Adrenal gland (tissue), 12 donors: ENCODE results near the gene ASTN1. TPM values are rescaled to one million over a fixed set of nuclear protein-coding genes. Genes with fewer than 3 reads are reported as not detected.

ENCODE experiments used
- DNase-seq, 7 donors: peaks; one replicate each; pipeline ENCODE4 v3.0.0-alpha.2; 2019 to 2020
- H3K27ac ChIP-seq, 5 donors: fragments of 200-600 bp; sonication (generic) in 4 of 5; 1 replicate in 3 of 5; 2 replicates in 2 of 5; pipeline versions ENCODE4 v1.5.1 to v1.8.0; 2016 to 2020; ENCODE audit warnings: mild to moderate bottlenecking in 1 of 5
- H3K27me3 ChIP-seq: fragments of 200-600 bp; 2 replicates; pipeline ENCODE4 v1.8.0; 2021
- H3K36me3 ChIP-seq, 2 donors: fragments of 200-600 bp; replicated peaks in 1 of 2; 1 replicate in 1 of 2; 2 replicates in 1 of 2; pipeline versions ENCODE4 v1.5.1 to v1.8.0; 2018 to 2022
- H3K4me1 ChIP-seq, 2 donors: fragments of 200-600 bp; replicated peaks in 1 of 2; 1 replicate in 1 of 2; 2 replicates in 1 of 2; pipeline versions ENCODE4 v1.5.1 to v1.8.0; 2018 to 2021
- H3K4me3 ChIP-seq, 4 donors: fragments of 200-600 bp; sonication (generic) in 3 of 4; one replicate each; pipeline ENCODE4 v1.5.1; 2016 to 2018
- H3K9me3 ChIP-seq, 3 donors: fragments of 200-600 bp; sonication (generic) in 1 of 3; replicated peaks in 1 of 3; 1 replicate in 2 of 3; 2 replicates in 1 of 3; pipeline versions ENCODE4 v1.5.1 to v1.8.0; 2016 to 2021
- POLR2A ChIP-seq, 2 donors: fragments of 450-650 bp; IDR thresholded peaks; one replicate each; pipeline ENCODE4 v1.6.1; 2017; ENCODE audit warnings: antibody characterized with exemption in 2 of 2, mild to moderate bottlenecking in 2 of 2, moderate library complexity in 1 of 2
- WGBS, 4 donors: extraction: QIAGEN DNeasy Blood & Tissue Kit in 2 of 4; methylation state at CpG; one replicate each; pipeline versions ENCODE4 v1.1.5 to v1.1.7; 2013 to 2017; 5-methylcytosine and 5-hydroxymethylcytosine counted together
- intact Hi-C, 2 donors: fragments of 100-400 bp; cut with DNase I; formaldehyde crosslinking; loops; one replicate each; pipeline versions ENCODE4 v1.14.1 to v1.15.0; 2022 to 2023
- polyA plus RNA-seq, 3 donors: library from polyadenylated mRNA; stranded (reverse); fragments of 200-250 nt in 2 of 3; fragments of 350-450 nt in 1 of 3; fragmentation: Illumina TruSeq in 1 of 3; extraction: RNeasy Lipid Tissue Mini Kit (QIAGEN cat#74804) in 1 of 3; gene quantifications; one replicate each; pipeline ENCODE4 v1.2.3, GENCODE V29; 2013 to 2014
- total RNA-seq, 9 donors: library from RNA; depleted of rRNA in 4 of 9; stranded (reverse); fragments of >200 nt in 4 of 9; fragments of 120-200 nt in 1 of 9; fragmentation: NEBNext Ultra II Directional in 1 of 9; extraction: Animal tissue kit (Norgen Biotek cat#: 25700) in 1 of 9; gene quantifications; one replicate each; pipeline versions ENCODE4 v1.1.0 to v1.2.4, GENCODE V29; 2013 to 2023
- TF ChIP-seq, protein P1 (sequence below), 6 experiments: fragments of 450-650 bp in 4 of 6; fragments of 200-600 bp in 2 of 6; sonication (generic) in 1 of 6; IDR thresholded peaks; 1 replicate in 5 of 6; 2 replicates in 1 of 6; pipeline versions ENCODE4 v1.5.1 to v1.8.0; 2016 to 2021; ENCODE audit warnings: antibody characterized with exemption in 6 of 6, mild to moderate bottlenecking in 2 of 6, moderate library complexity in 1 of 6
- donor health status: healthy with polysubstance abuse.
- donor health status: Bipolar disorder and iron deficiency.
- donor health status: DM: yes; HTN: yes; CAD: no.
- donor health status: DM: no; HTN: no; CAD: no.
- donor health status: DM: no; HTN: no; CAD: no.
- donor health status: DM: yes; HTN: yes; CAD: no.

ASTN1 gene
- total and polyA plus RNA-seq, 12 donors = 7.7 to 58.6 (median 40.7) TPM

GRCh38 chr1:177122461-177123251, 41.9 kb downstream of the ASTN1 start:
- H3K36me3 ChIP-seq = no peaks in the 10 kb centered on the region
- no peaks in the 10 kb centered on the region for H3K9me3 ChIP-seq
- TF ChIP-seq, protein P1, sequence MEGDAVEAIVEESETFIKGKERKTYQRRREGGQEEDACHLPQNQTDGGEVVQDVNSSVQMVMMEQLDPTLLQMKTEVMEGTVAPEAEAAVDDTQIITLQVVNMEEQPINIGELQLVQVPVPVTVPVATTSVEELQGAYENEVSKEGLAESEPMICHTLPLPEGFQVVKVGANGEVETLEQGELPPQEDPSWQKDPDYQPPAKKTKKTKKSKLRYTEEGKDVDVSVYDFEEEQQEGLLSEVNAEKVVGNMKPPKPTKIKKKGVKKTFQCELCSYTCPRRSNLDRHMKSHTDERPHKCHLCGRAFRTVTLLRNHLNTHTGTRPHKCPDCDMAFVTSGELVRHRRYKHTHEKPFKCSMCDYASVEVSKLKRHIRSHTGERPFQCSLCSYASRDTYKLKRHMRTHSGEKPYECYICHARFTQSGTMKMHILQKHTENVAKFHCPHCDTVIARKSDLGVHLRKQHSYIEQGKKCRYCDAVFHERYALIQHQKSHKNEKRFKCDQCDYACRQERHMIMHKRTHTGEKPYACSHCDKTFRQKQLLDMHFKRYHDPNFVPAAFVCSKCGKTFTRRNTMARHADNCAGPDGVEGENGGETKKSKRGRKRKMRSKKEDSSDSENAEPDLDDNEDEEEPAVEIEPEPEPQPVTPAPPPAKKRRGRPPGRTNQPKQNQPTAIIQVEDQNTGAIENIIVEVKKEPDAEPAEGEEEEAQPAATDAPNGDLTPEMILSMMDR (IDR thresholded peaks at IDR 0.05) = no peak
- TF ChIP-seq POLR2A (IDR thresholded peaks at IDR 0.05) = no peak
- DNase-seq = no peak
- no peak overlapping the region for H3K27ac ChIP-seq
- peaks cover 0 to 6% of the 10 kb centered on the region in 2 donors for H3K4me1 ChIP-seq
- WGBS, 4 donors = 85 to 90% (median 88%) methylated on average over 12 of the region's 12 CpGs
- H3K27me3 ChIP-seq = no peaks in the 10 kb centered on the region
- intact Hi-C loops = no loop called here
- H3K4me3 ChIP-seq = no peak overlapping the region

DNA sequence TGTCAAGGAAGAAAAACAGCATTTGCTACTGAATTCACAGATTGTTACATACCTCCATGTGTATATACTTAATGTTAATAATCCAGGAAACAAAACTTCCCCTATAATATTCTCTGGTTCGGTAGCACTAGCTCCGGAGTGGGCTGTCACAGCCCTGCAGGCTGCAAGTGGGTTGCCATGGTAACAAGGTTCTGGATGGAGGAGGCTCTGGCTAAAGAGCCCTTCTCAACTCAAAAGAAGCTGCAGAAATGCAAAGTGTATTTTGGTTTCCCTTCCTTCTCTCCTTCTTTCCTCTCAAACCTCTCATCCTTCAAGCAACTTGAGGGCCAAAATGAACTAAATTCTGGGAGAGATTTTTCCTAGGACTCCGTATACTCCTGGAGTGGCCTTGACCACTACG, 45.2 kb downstream of the ASTN1 start:
- H3K36me3 ChIP-seq = no peaks in the 10 kb centered on the region
- no peaks in the 10 kb centered on the region for H3K9me3 ChIP-seq
- no peak overlapping the region for H3K27ac ChIP-seq
- intact Hi-C loops = no loop called here
- DNase-seq = no peak
- H3K4me3 ChIP-seq = no peak overlapping the region
- 32 to 52% (median 44%) methylated on average over 4 of the region's 4 CpGs for WGBS, 4 donors
- peaks cover 0 to 6% of the 10 kb centered on the region in 2 donors for H3K4me1 ChIP-seq
- TF ChIP-seq, protein P1 (IDR thresholded peaks at IDR 0.05) = no peak
- TF ChIP-seq POLR2A (IDR thresholded peaks at IDR 0.05) = no peak
- no peaks in the 10 kb centered on the region for H3K27me3 ChIP-seq

DNA sequence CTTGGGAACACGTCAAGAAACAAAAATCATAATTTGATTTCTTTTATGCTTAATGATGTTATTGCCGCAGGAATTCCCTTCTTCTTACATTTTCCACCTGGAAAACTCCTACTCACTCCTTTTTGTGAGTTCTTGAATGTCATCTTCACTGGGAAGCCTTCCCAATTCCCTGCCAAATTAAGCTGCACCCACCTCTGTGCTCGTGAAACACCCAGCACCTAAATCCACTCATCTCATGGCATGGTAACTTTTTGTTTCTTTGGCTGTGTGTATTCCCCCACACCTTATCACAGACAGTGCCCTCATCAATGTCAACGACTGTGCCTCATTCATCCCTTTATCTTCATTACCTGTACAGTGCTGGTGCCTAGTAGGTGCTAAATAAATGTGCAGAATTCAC, 45.6 kb downstream of the ASTN1 start:
- Histone ChIP-seq H3K27me3 (no peaks in the 10 kb centered on the region), H3K9me3 (no peaks in the 10 kb centered on the region), H3K4me3 (no peak overlapping the region), H3K4me1 (peaks cover 0 to 6% of the 10 kb centered on the region in 2 donors), H3K36me3 (no peaks in the 10 kb centered on the region), H3K27ac (no peak overlapping the region)
- DNase-seq = no peak
- 74 to 86% (median 82%) methylated on average over 4 of the region's 4 CpGs for WGBS, 4 donors
- intact Hi-C loops = no loop called here
- TF ChIP-seq, protein P1 (IDR thresholded peaks at IDR 0.05) = no peak

DNA sequence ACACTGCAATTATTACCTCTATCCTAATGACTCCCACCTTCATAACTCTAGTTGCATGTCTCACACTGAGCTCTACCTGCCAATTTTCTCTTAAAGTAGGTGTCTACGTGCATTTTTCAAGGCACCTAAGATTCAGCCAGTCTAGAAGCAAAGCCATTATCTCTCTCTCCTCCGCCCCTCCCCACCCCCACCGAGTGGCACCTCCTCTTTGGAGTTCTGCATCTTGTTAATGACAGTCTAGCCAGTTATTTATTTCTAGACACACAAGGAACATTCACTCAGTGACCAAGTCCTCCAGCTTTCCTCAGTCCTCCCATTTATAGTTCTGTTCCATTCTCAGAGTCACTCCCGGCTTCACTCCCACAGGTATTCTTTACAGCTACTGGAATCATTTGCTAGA, 47.6 kb downstream of the ASTN1 start:
- WGBS, 4 donors = 84 to 90% (median 86%) methylated on average over 4 of the region's 4 CpGs
- peaks cover 0 to 6% of the 10 kb centered on the region in 2 donors for H3K4me1 ChIP-seq
- H3K9me3 ChIP-seq = no peaks in the 10 kb centered on the region
- no peak for DNase-seq
- no peak for TF ChIP-seq POLR2A (IDR thresholded peaks at IDR 0.05)
- TF ChIP-seq, protein P1 (IDR thresholded peaks at IDR 0.05) = no peak
- H3K36me3 ChIP-seq = no peaks in the 10 kb centered on the region
- H3K27me3 ChIP-seq = no peaks in the 10 kb centered on the region
- intact Hi-C loops = no loop called here
- H3K27ac ChIP-seq = no peak overlapping the region
- no peak overlapping the region for H3K4me3 ChIP-seq
